Motor neuron (in vitro differentiated cells): Measurements from ENCODE around the gene DIRAS1. TPM values are rescaled to one million over a fixed set of nuclear protein-coding genes. Genes with fewer than 3 reads are reported as not detected.

ENCODE experiments used
- ATAC-seq, 8 experiments: fragments of 200-7000 bp; cut with Tn5 transposase; replicated peaks in 6 of 8; 2 replicates each; pipeline ENCODE4 v1.8.0; 2021; ENCODE audit warnings: mild to moderate bottlenecking in 8 of 8, moderate library complexity in 8 of 8
- H3K27ac ChIP-seq, 2 donors: fragments of 250-450 bp; sonication (Bioruptor Pico); 2 replicates each; pipeline ENCODE4 v1.9.0; 2021; ENCODE audit warnings: antibody characterized with exemption in 2 of 2, mild to moderate bottlenecking in 2 of 2, moderate library complexity in 1 of 2
- H3K4me1 ChIP-seq, 2 donors: fragments of 250-450 bp; sonication (Bioruptor Pico); replicated peaks in 1 of 2; 2 replicates each; pipeline ENCODE4 v1.6.1; 2021; ENCODE audit warnings: antibody characterized with exemption in 2 of 2, mild to moderate bottlenecking in 2 of 2, moderate library complexity in 1 of 2
- H3K4me3 ChIP-seq, 5 donors: fragments of 250-450 bp; sonication (Bioruptor Pico); 2 replicates each; pipeline ENCODE4 v1.9.0; 2021; ENCODE audit warnings: antibody characterized with exemption in 5 of 5, mild to moderate bottlenecking in 5 of 5, moderate library complexity in 4 of 5
- WGBS, 10 experiments: fragments of 450-650 bp; shearing (Covaris generic); methylation state at CpG; one replicate each; pipeline ENCODE4 v1.0.0; 2022; 5-methylcytosine and 5-hydroxymethylcytosine counted together
- in situ Hi-C, 9 experiments: fragments of 400-800 bp; cut with MboI; loops; one replicate each; pipeline ENCODE4 v1.15.0; 2021; ENCODE audit warnings: low sequenced_read_pairs in 9 of 9, low pct_unique_long_range_greater_than_20kb in 2 of 9; ENCODE audit not compliant: unreplicated experiment in 9 of 9
- total RNA-seq, 8 experiments: library from RNA; unstranded; fragments of 300-600 nt; gene quantifications; 2 replicates each; pipeline versions ENCODE4 v1.2.3 to v1.2.4, GENCODE V29; 2022

Gene DIRAS1
- total RNA-seq, 8 experiments from 2014 or later = 0.15 to 17.5 (median 9.0) TPM

- Histone ChIP-seq H3K4me3 (no peak overlapping the region), H3K4me1 (no peaks in the 10 kb centered on the region), H3K27ac (no peak overlapping the region)
- WGBS, 10 experiments = 23 to 90% (median 40%) methylated on average over 1 to 3 of the region's 5 CpGs; no CpG with 5 or more reads in 5 of the 10 experiments
- in situ Hi-C loops = no loop called here
- ATAC-seq = peak in 2 of 8 experiments; percentile 6 to 39
These were observed 9.3 kb downstream of the DIRAS1 start for GRCh38 chr19:2711875-2712205.

- in situ Hi-C loops = no loop called here
- no peaks in the 10 kb centered on the region for H3K4me1 ChIP-seq
- no peak overlapping the region for H3K27ac ChIP-seq
- ATAC-seq = peak in 5 of 8 experiments; percentile 62 to 90 (median 72)
- 25 to 92% (median 57%) methylated on average over 3 to 14 of the region's 17 CpGs; no CpG with 5 or more reads in 4 of the 10 experiments for WGBS, 10 experiments
- peak overlapping the region in 1 of 5 donors; percentile 8 for H3K4me3 ChIP-seq
These were observed 9.8 kb downstream of the DIRAS1 start for GRCh38 chr19:2711172-2711874.

- H3K4me3 ChIP-seq = no peak overlapping the region
- H3K4me1 ChIP-seq = peaks cover 0 to 7% of the 10 kb centered on the region in 2 donors
- 60 to 100% (median 84%) methylated on average over 1 to 5 of the region's 5 CpGs; no CpG with 5 or more reads in 1 of the 10 experiments for WGBS, 10 experiments
- no peak overlapping the region for H3K27ac ChIP-seq
- in situ Hi-C loops = no loop called here
- no peak for ATAC-seq
These were observed 14.9 kb downstream of the DIRAS1 start for GRCh38 chr19:2706251-2706650.

- H3K4me3 ChIP-seq = no peak overlapping the region
- in situ Hi-C loops = no loop called here
- H3K4me1 ChIP-seq = peaks cover 0 to 12% of the 10 kb centered on the region in 2 donors
- ATAC-seq = no peak
- no peak overlapping the region for H3K27ac ChIP-seq
- 73 to 100% (median 96%) methylated on average over 1 to 6 of the region's 6 CpGs; no CpG with 5 or more reads in 4 of the 10 experiments for WGBS, 10 experiments
These were observed 17.4 kb downstream of the DIRAS1 start for GRCh38 chr19:2703691-2704216.

GRCh38 chr19:2703077-2703437 lies 18.1 kb downstream of the DIRAS1 start:
- 0 to 100% (median 83%) methylated on average over 1 to 3 of the region's 5 CpGs; no CpG with 5 or more reads in 2 of the 10 experiments for WGBS, 10 experiments
- ATAC-seq = no peak
- peak overlapping the region in 4 of 5 donors; percentile 13 to 70 (median 49) for H3K4me3 ChIP-seq
- in situ Hi-C loops = no loop called here
- H3K27ac ChIP-seq = no peak overlapping the region
- H3K4me1 ChIP-seq = peaks cover 0 to 12% of the 10 kb centered on the region in 2 donors

- in situ Hi-C loops = no loop called here
- 11 to 20% methylated on average over 4 to 6 of the region's 77 CpGs; no CpG with 5 or more reads in 8 of the 10 experiments for WGBS, 10 experiments
These were observed 18.7 kb downstream of the DIRAS1 start, which contains the start of gene GNG7 for GRCh38 chr19:2702170-2703076. TSS of gene GNG7 (minus strand) at chr19:2702694. CDS start at chr19:2520688, 182,006 bp downstream.

GRCh38 chr19:2701361-2702169 lies 19.6 kb downstream of the DIRAS1 start:
- Histone ChIP-seq H3K4me1 (peaks cover 0 to 12% of the 10 kb centered on the region in 2 donors), H3K27ac (no peak overlapping the region), H3K4me3 (peak overlapping the region in 3 of 5 donors; percentile 46 to 70 (median 49))
- no CpG with 5 or more reads among the region's 9 CpGs for WGBS, 10 experiments
- in situ Hi-C loops = no loop called here
- ATAC-seq = no peak

More at GRCh38 chr19:2702170-2703076, 18.7 kb downstream of the DIRAS1 start, which contains the start of gene GNG7:
- Histone ChIP-seq H3K4me1 (peaks cover 0 to 12% of the 10 kb centered on the region in 2 donors), H3K4me3 (peak within 1 kb of the TSS; percentile 43 to 70 (median 49)), H3K27ac (no peak within 1 kb of the TSS)
- ATAC-seq = peak; percentile 97 to 100 (median 99)

GRCh38 chr19:2700660-2701360 lies 20.4 kb downstream of the DIRAS1 start:
- in situ Hi-C loops = no loop called here

GRCh38 chr19:2699413-2700140 lies 21.6 kb downstream of the DIRAS1 start:
- H3K27ac ChIP-seq = no peak overlapping the region
- peaks cover 0 to 12% of the 10 kb centered on the region in 2 donors for H3K4me1 ChIP-seq
- in situ Hi-C loops = no loop called here
- H3K4me3 ChIP-seq = no peak overlapping the region
- WGBS, 10 experiments = 40 to 100% (median 79%) methylated on average over 1 to 10 of the region's 15 CpGs; no CpG with 5 or more reads in 1 of the 10 experiments
- no peak for ATAC-seq

More at GRCh38 chr19:2700660-2701360, 20.4 kb downstream of the DIRAS1 start:
- ATAC-seq = peak in 1 of 8 experiments; percentile 9
- H3K4me3 ChIP-seq = no peak overlapping the region
- WGBS, 10 experiments = 0 to 17% (median 9%) methylated on average over 1 to 15 of the region's 26 CpGs; no CpG with 5 or more reads in 4 of the 10 experiments
- peaks cover 0 to 12% of the 10 kb centered on the region in 2 donors for H3K4me1 ChIP-seq
- H3K27ac ChIP-seq = no peak overlapping the region

- Histone ChIP-seq H3K4me1 (peaks cover 3 to 7% of the 10 kb centered on the region in 2 donors), H3K27ac (no peak overlapping the region), H3K4me3 (no peak overlapping the region)
- in situ Hi-C loops = no loop called here
- WGBS, 10 experiments = 15 to 83% (median 33%) methylated on average over 1 to 3 of the region's 5 CpGs; no CpG with 5 or more reads in 5 of the 10 experiments
- peak in 1 of 8 experiments; percentile 17 for ATAC-seq
These were observed 27.0 kb downstream of the DIRAS1 start for GRCh38 chr19:2694196-2694595.

GRCh38 chr19:2693492-2694160 lies 27.5 kb downstream of the DIRAS1 start:
- Histone ChIP-seq H3K4me3 (no peak overlapping the region), H3K4me1 (peaks cover 3 to 7% of the 10 kb centered on the region in 2 donors), H3K27ac (no peak overlapping the region)
- ATAC-seq = peak in 3 of 8 experiments; percentile 14 to 47 (median 18)
- in situ Hi-C loops = no loop called here
- 0 to 71% (median 27%) methylated on average over 1 to 8 of the region's 12 CpGs; no CpG with 5 or more reads in 2 of the 10 experiments for WGBS, 10 experiments
